Bronchial epithelial cell (primary cell): ENCODE measurements around the gene TSPEAR. TPM values are rescaled to one million over a fixed set of nuclear protein-coding genes. Genes with fewer than 3 reads are reported as not detected.

ENCODE experiments used
- DNase-seq: peaks from one replicate; pipeline ENCODE4 v3.0.0-alpha.2; 2010; ENCODE audit warnings: low read depth
- FAIRE-seq: peaks from 2 replicates; lab custom pipeline; 2011; peaks lifted over from hg19 to GRCh38; lab: Jason Lieb, UNC
- H3K27me3 ChIP-seq: 2 replicates; pipeline ENCODE4 v1.5.1; 2011; ENCODE audit warnings: low read length; ENCODE audit not compliant: control insufficient read depth, insufficient read depth
- H3K36me3 ChIP-seq: 2 replicates; pipeline ENCODE4 v1.5.1; 2011; ENCODE audit warnings: low read length; ENCODE audit not compliant: control insufficient read depth, insufficient read depth
- H3K4me3 ChIP-seq: 2 replicates; pipeline ENCODE4 v1.5.1; 2011; ENCODE audit warnings: mild to moderate bottlenecking, low read depth, low read length, control low read depth
- CTCF ChIP-seq: IDR thresholded peaks from 2 replicates; pipeline ENCODE4 v1.5.1; 2011; ENCODE audit warnings: mild to moderate bottlenecking, moderate library complexity, low read length, control low read depth, inconsistent platforms; ENCODE audit not compliant: insufficient read depth, severe bottlenecking
- total RNA-seq: library from RNA; depleted of rRNA; stranded (reverse); fragments of >200 nt; gene quantifications from 2 replicates; pipeline ENCODE4 v1.2.1, GENCODE V29; 2014

The TSPEAR gene
- total RNA-seq, 1 donor from 2014 or later = not detected

- Histone ChIP-seq H3K4me3 (no peak overlapping the region), H3K36me3 (no peaks in the 10 kb centered on the region), H3K27me3 (peaks cover 2% of the 10 kb centered on the region)
- peak; percentile 24 for TF ChIP-seq CTCF
- FAIRE-seq = peak; percentile 99
- DNase-seq = peak; percentile 89
Measured at GRCh38 chr21:44752671-44753235, 41.4 kb upstream of the TSPEAR start.

- no peaks in the 10 kb centered on the region for H3K36me3 ChIP-seq
- TF ChIP-seq CTCF = no peak
- DNase-seq (no peak), FAIRE-seq (no peak)
- no peak overlapping the region for H3K4me3 ChIP-seq
- H3K27me3 ChIP-seq = peaks cover 2% of the 10 kb centered on the region
Measured at GRCh38 chr21:44751799-44752636, 40.6 kb upstream of the TSPEAR start.

GRCh38 chr21:44751186-44751798, 39.9 kb upstream of the TSPEAR start:
- Histone ChIP-seq H3K36me3 (no peaks in the 10 kb centered on the region), H3K4me3 (no peak overlapping the region), H3K27me3 (peaks cover 2% of the 10 kb centered on the region)
- FAIRE-seq (no peak), DNase-seq (no peak)
- no peak for TF ChIP-seq CTCF

GRCh38 chr21:44750675-44751025, 39.3 kb upstream of the TSPEAR start:
- FAIRE-seq = no peak

More at GRCh38 chr21:44750675-44751025, 39.3 kb upstream of the TSPEAR start:
- DNase-seq = no peak
- Histone ChIP-seq H3K36me3 (no peaks in the 10 kb centered on the region), H3K4me3 (no peak overlapping the region), H3K27me3 (peaks cover 2% of the 10 kb centered on the region)
- no peak for TF ChIP-seq CTCF
